GM18526 (cell line): Measurements from ENCODE around the gene BRF1.

Experiments used
- POLR2A ChIP-seq: IDR thresholded peaks from 3 replicates; pipeline ENCODE4 v1.6.1; 2011; ENCODE audit not compliant: insufficient read length; ENCODE audit errors: extremely low read depth

Gene BRF1

DNA sequence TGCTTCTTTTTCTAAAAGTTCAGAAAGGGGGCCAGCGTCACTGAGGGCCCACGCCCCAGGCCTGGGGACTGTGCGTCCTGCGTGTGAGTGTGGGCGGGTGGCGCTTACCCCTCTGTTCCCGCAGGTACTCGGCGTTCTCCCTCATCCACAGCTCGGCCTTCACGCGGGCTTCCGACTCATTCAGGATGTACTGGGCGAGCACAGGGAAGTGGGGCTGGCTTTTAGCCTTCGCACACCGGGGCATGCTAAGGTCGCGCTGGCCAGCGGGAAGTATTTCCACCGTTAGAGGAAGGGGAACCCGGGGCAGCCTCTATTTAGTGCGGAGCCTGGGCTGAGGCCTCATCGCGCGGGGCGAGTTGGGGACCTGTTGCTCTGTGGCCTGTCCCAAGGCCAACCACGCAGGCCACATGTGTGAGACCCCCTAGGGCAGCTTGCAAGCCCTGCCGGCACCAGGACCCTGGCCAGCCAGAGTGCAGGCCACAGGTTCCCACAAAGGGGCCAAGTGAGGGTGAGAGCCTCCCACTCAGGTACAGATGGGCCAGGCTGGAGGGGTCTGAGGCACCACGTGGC lies 81.7 kb downstream of the BRF1 start:
- no peak for TF ChIP-seq POLR2A

DNA sequence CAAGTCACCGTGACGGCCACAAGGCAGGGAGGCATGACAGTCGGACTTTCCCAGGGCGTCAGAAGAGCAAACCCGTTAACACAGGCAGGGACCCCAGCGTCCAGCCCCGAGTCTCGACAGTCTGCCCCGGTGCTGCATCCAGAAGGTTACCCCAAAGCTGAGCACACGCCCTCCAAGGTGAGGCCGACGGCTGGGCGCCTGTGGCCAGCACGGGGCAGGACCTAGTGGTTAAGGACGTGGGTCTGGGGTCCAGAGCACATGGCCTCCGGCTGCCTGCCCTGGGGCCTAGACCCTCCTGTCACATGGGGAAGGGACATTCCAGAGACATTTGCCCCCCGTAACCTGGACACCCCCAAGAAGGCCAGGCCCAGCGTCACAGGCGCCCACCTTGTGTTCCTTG lies 82.2 kb downstream of the BRF1 start:
- TF ChIP-seq POLR2A = no peak

- no peak for TF ChIP-seq POLR2A
These were observed 83.0 kb downstream of the BRF1 start for GRCh38 chr14:105217774-105218173.

GRCh38 chr14:105216490-105217247 lies 84.1 kb downstream of the BRF1 start:
- no peak for TF ChIP-seq POLR2A

GRCh38 chr14:105215602-105216001 lies 85.2 kb downstream of the BRF1 start:
- TF ChIP-seq POLR2A = no peak

DNA sequence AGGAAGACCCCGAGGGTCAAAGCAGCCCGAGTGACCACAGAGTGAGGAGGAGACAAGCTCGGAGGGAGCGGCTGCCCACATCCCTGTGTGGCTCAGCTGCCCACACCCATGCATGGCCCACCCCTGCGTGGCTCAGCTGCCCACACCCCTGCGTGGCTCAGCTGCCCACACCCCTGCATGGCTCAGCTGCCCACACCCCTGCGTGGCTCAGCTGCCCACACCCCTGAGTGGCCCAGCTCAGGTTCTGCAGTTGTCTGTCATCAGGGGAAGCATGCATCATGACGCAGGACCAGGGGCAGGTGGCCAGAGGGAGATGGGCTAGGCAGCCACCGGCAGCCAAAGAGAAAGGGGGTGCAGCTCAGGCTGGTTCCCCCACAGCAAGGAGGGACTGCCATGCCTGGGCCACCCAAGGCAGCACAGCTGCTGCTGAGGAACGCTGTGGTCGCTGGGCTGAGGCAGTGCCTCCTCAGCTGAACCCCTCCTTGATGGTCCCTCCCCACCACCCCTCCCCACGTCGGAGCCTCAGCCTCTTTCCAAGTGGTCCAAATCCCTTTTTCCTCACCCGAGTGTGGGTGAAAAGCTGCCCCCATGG lies 86.4 kb downstream of the BRF1 start:
- TF ChIP-seq POLR2A = no peak

DNA sequence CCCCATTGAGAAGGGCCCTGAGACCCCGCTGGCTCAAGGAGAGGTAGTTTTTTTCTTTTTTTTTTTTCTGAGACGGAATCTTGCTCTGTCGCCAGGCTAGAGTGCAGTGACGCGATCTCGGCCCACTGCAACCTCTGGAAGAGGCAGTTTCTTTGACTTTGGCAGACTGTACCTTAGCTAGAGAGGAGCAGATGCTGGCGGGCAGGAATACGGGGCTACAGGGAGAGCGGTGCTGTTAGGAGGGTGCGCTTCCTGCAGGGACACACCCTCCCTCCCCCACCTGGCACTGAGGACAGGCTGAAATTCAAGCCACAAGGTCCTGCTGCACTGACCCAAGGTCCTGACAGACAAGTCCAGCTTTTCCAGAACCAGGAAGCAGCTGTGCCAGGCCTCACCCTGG lies 87.4 kb downstream of the BRF1 start:
- no peak for TF ChIP-seq POLR2A

GRCh38 chr14:105212541-105213300 lies 88.1 kb downstream of the BRF1 start:
- no peak for TF ChIP-seq POLR2A

DNA sequence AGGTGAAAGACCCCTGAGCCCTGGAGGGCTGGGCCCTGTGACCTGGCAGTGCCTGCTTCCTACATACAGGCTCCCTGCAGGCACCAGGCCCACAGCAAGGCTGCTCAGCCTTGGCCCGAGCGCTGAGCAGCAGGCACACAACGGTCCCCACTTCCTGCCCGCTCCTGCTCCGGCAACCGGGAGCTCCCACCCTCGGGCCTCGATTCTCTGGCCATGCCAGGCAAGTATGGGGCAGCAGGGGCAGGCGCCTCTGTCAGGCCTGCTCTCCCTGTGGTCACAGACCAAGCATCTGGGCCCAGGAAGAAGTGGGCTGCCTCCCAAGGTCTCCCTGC lies 89.1 kb downstream of the BRF1 start:
- no peak for TF ChIP-seq POLR2A

GRCh38 chr14:105211086-105211757 lies 89.6 kb downstream of the BRF1 start:
- no peak for TF ChIP-seq POLR2A

DNA sequence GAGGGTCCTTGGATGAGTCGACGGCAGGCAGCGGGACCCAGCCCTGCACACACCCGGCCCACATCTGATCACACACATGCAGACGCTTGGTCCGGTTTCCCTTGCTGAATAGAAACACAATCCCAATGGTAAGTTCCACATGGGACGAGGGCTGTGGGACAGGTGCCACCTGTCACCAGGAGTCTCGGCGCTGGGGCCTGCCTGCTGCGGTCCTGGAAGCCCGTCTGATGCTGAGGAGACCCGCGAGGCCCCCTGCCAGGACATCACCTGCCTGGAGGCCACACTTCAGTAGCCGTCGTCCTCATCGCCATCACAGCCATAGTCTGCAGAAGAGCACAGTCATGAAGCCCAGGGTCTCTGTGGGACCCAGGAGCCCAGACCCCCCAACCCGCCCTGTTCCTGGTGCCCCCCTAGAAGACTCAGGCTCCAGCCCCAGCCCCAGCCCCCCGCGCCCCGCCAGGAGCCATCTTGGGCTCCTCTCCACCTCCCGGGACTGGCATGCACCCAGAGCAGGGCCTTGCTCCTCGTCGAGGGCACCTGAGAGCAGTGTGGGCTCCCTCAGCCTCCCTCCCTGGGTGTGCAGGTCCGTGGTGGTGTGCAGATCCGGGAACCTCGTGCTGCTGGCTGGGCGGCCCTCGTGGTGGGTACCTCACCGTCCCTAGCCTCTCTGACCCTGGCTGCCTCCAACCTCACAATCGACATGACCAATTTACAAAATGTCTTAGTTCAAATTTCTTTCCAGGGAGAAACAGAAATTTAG lies 90.4 kb downstream of the BRF1 start:
- TF ChIP-seq POLR2A = no peak

DNA sequence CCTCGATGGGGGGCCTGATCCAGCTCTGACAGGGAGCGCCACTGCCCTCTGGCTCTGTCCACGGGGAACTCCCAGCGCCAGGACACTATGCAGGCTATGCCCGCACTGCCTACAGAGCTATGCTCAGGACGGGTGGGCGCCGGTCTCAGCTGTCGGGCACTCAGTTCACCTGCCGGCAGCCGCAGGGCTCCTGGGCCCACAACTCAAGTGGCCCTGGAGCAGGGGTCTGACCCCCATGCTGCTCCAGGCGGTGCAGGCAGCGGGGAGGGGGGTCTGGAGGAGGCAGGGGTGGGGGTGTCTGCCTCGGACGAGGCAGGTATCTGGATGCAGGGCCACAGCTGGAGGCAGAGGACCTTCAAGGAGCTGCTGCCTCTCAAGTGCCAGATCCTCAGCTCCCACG lies 91.2 kb downstream of the BRF1 start:
- no peak for TF ChIP-seq POLR2A

GRCh38 chr14:105209091-105209490 lies 91.7 kb downstream of the BRF1 start:
- no peak for TF ChIP-seq POLR2A

DNA sequence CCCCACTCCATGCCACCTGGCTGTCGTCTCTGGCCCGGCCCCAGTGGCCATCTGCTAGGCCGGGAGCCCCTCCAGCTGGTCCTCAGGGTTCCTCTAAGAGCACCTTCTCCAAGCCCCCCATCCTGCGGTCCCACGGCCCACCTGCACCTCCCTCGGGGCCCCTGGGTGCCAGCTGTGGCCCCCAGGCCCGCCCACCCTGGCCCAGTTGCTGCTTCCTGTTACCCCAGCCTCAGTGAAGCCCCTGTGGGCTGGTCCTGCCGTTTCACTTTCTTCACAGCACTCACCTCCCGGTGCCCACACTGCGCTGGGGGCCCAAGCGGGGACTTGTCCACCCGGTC lies 92.1 kb downstream of the BRF1 start:
- no peak for TF ChIP-seq POLR2A

- no peak for TF ChIP-seq POLR2A
These were observed 92.6 kb downstream of the BRF1 start for GRCh38 chr14:105207996-105208737.

DNA sequence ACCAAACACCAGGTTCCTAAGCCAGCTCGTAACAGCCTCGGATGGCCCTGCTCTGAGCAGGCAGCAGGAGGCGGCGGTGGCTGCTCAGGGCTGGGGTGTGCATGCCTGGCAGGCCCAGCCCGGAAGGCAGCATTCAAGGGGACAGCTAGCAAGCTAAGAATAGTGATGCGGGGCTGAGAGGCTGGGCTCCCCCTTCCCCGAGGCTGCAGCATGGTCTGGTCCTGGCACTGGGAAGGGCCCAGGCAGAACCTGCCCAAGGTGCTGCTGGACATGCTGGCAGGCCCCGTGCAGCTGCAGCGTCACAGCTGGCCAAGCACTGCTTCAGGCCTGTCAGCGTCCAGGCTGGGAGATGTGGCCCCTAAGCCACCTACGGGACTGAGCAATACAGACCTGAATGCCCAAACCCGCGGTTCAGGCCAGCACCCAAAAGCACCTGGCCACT lies 93.3 kb downstream of the BRF1 start:
- no peak for TF ChIP-seq POLR2A
